HepG2 (cell line): ENCODE measurements around the gene TASP1.

Experiments used
- CHD4 ChIP-seq: fragments of 200-600 bp; sonication (generic); IDR thresholded peaks from 2 replicates; pipeline ENCODE4 v1.7.0; 2017; ENCODE audit warnings: mild to moderate bottlenecking, low read length, borderline replicate concordance
- CTCF ChIP-seq: sonication (generic); formaldehyde crosslinking; IDR thresholded peaks from 2 replicates; pipeline ENCODE4 v1.5.0; 2020; ENCODE audit warnings: mild to moderate bottlenecking, missing genetic modification reagents, moderate library complexity
- FOXO4 ChIP-seq: sonication (generic); formaldehyde crosslinking; conservative IDR thresholded peaks from 2 replicates; pipeline ENCODE4 v1.8.1; 2023; ENCODE audit warnings: missing genetic modification reagents
- HNRNPLL ChIP-seq: fragments of 200-400 bp; formaldehyde crosslinking; IDR thresholded peaks from 2 replicates; pipeline ENCODE4 v1.6.1; 2017; ENCODE audit warnings: mild to moderate bottlenecking, low read depth, low read length; ENCODE audit not compliant: poor library complexity, severe bottlenecking
- JUN ChIP-seq: sonication (generic); formaldehyde crosslinking; IDR thresholded peaks from 2 replicates; pipeline ENCODE4 v1.4.0; 2020; ENCODE audit warnings: mild to moderate bottlenecking, missing genetic modification reagents
- MAX ChIP-seq: IDR thresholded peaks from 2 replicates; pipeline ENCODE4 v1.6.1; 2012; ENCODE audit warnings: inconsistent platforms
- NFE2L1 ChIP-seq: sonication (generic); formaldehyde crosslinking; IDR thresholded peaks from 2 replicates; pipeline ENCODE4 v1.4.0; 2020; ENCODE audit warnings: missing genetic modification reagents, mild to moderate bottlenecking, borderline replicate concordance
- PCBP2 ChIP-seq: fragments of 200-400 bp; formaldehyde crosslinking; optimal IDR thresholded peaks from 2 replicates; pipeline ENCODE3; 2018; ENCODE audit warnings: low read length, low read depth; ENCODE audit not compliant: poor library complexity, severe bottlenecking
- SETDB1 ChIP-seq: sonication (generic); formaldehyde crosslinking; IDR thresholded peaks from 2 replicates; pipeline ENCODE4 v1.5.1; 2020; ENCODE audit warnings: missing genetic modification reagents, mild to moderate bottlenecking, borderline replicate concordance
- SIN3A ChIP-seq: IDR thresholded peaks from 2 replicates; pipeline ENCODE4 v1.6.1; 2011; ENCODE audit warnings: low read depth, mild to moderate bottlenecking, control low read depth, low read length, borderline replicate concordance
- SP1 ChIP-seq, 2 experiments: fragments of 450-650 bp in 1 of 2; sonication (generic) in 1 of 2; formaldehyde crosslinking in 1 of 2; IDR thresholded peaks; 2 replicates each; pipeline versions ENCODE4 v1.4.0 to v1.6.1; 2016 to 2020; ENCODE audit warnings: missing genetic modification reagents in 1 of 2
- TRIM24 ChIP-seq: sonication (generic); formaldehyde crosslinking; IDR thresholded peaks from 2 replicates; pipeline ENCODE4 v1.8.0; 2022; ENCODE audit warnings: mild to moderate bottlenecking, missing genetic modification reagents
- ZC3H4 ChIP-seq: sonication (generic); formaldehyde crosslinking; IDR thresholded peaks from 2 replicates; pipeline ENCODE4 v1.4.0; 2020; ENCODE audit warnings: missing genetic modification reagents, borderline replicate concordance

- no peak for TF ChIP-seq CTCF (CRISPR knock-in tag)
- TF ChIP-seq CHD4: no peak
- TF ChIP-seq MAX: no peak
- no peak for TF ChIP-seq HNRNPLL
- TF ChIP-seq FOXO4 (CRISPR knock-in tag): no peak
- no peak for TF ChIP-seq SETDB1
- no peak for TF ChIP-seq NFE2L1 (CRISPR knock-in tag)
- TF ChIP-seq JUN (CRISPR knock-in tag): no peak
- TF ChIP-seq ZC3H4 (CRISPR knock-in tag): no peak
- no peak for TF ChIP-seq PCBP2
- TF ChIP-seq SP1 (IDR thresholded peaks at IDR 0.05): no peak
- no peak for TF ChIP-seq SP1 (CRISPR knock-in tag; IDR thresholded peaks at IDR 0.05)
- TF ChIP-seq TRIM24 (CRISPR knock-in tag): no peak
- no peak for TF ChIP-seq SIN3A
Measured at GRCh38 chr20:13581451-13581850, 57.3 kb downstream of the TASP1 start.
